Spinal cord (tissue), 10 donors: ENCODE results near the gene ZYG11A. TPM values are rescaled to one million over a fixed set of nuclear protein-coding genes. Genes with fewer than 3 reads are reported as not detected.
"Not testable (repeated sequence)": the region's sequence is repeated elsewhere in the genome, so short reads cannot be mapped to it uniquely, and the experiment has no call there.

ENCODE experiments used
- DNase-seq, 6 donors: peaks; one replicate each; pipeline versions ENCODE4 v3.0.0 to v3.0.0-alpha.2; 2013 to 2015; ENCODE audit warnings: low spot score in 6 of 6, low read depth in 4 of 6
- H3K27ac ChIP-seq: one replicate; pipeline ENCODE4 v1.5.1; 2013; ENCODE audit warnings: low read depth, low read length, control low read depth
- H3K27me3 ChIP-seq: one replicate; pipeline ENCODE4 v1.6.1; 2013; ENCODE audit warnings: low read length; ENCODE audit not compliant: control insufficient read depth, insufficient read depth
- H3K36me3 ChIP-seq: one replicate; pipeline ENCODE4 v1.6.1; 2013; ENCODE audit warnings: low read length; ENCODE audit not compliant: control insufficient read depth, insufficient read depth
- H3K4me1 ChIP-seq: one replicate; pipeline ENCODE4 v1.6.1; 2013; ENCODE audit warnings: low read length; ENCODE audit not compliant: control insufficient read depth, insufficient read depth
- H3K4me3 ChIP-seq: one replicate; pipeline ENCODE4 v1.5.1; 2013; ENCODE audit warnings: low read depth, low read length, control low read depth
- H3K9me3 ChIP-seq: one replicate; pipeline ENCODE4 v1.6.1; 2013; ENCODE audit warnings: low read length; ENCODE audit not compliant: control insufficient read depth, insufficient read depth
- WGBS: methylation state at CpG from one replicate; pipeline ENCODE4 v1.1.5; 2013; ENCODE audit warnings: missing lambda C conversion rate; ENCODE audit not compliant: insufficient coverage; 5-methylcytosine and 5-hydroxymethylcytosine counted together
- polyA plus RNA-seq, 2 donors: library from polyadenylated mRNA; unstranded; fragments of 120-200 nt; gene quantifications; one replicate each; pipeline ENCODE4 v1.2.1, GENCODE V29; 2013; ENCODE audit not compliant: insufficient read length in 2 of 2
- total RNA-seq, 2 donors: library from RNA; depleted of rRNA in 1 of 2; stranded (reverse); fragments of 120-200 nt in 1 of 2; fragments of >200 nt in 1 of 2; gene quantifications; one replicate each; pipeline versions ENCODE4 v1.2.3 to v1.2.4, GENCODE V29; 2013 to 2014
- donor health status: healthy.

ZYG11A gene
- total and polyA plus RNA-seq, 4 donors, result 0.06 to 0.59 (median 0.38) TPM

- no CpG with 5 or more reads among the region's 3 CpGs for WGBS
- Histone ChIP-seq H3K4me3 (no peak overlapping the region), H3K27me3 (peaks cover 3% of the 10 kb centered on the region), H3K36me3 (no peaks in the 10 kb centered on the region), H3K9me3 (no peaks in the 10 kb centered on the region), H3K27ac (no peak overlapping the region), H3K4me1 (no peaks in the 10 kb centered on the region)
- DNase-seq, result no peak
Observed at GRCh38 chr1:52836035-52836434, 6.5 kb upstream of the ZYG11A start.

- H3K4me3 ChIP-seq, H3K9me3 ChIP-seq, DNase-seq, H3K27ac ChIP-seq, H3K36me3 ChIP-seq: not testable (repeated sequence)
- 93% methylated on average over 8 of the region's 10 CpGs for WGBS
- Histone ChIP-seq H3K27me3 (peaks cover 30% of the 10 kb centered on the region), H3K4me1 (peaks cover 10% of the 10 kb centered on the region)
Observed at GRCh38 chr1:52839175-52839574, 3.4 kb upstream of the ZYG11A start.

GRCh38 chr1:52845119-52845518 is 2.6 kb downstream of the ZYG11A start:
- not testable (repeated sequence) for DNase-seq, H3K9me3 ChIP-seq, H3K36me3 ChIP-seq, H3K4me3 ChIP-seq, H3K27ac ChIP-seq
- Histone ChIP-seq H3K4me1 (peaks cover 10% of the 10 kb centered on the region), H3K27me3 (peaks cover 36% of the 10 kb centered on the region)
- WGBS, result 100% methylated on average over 5 of the region's 6 CpGs

- Histone ChIP-seq H3K27ac (no peak overlapping the region), H3K27me3 (peaks cover 12% of the 10 kb centered on the region), H3K9me3 (no peaks in the 10 kb centered on the region), H3K4me1 (peaks cover under 1% of the 10 kb centered on the region), H3K36me3 (no peaks in the 10 kb centered on the region), H3K4me3 (no peak overlapping the region)
- WGBS, result no CpG with 5 or more reads among the region's 5 CpGs
- DNase-seq, result no peak
Observed at GRCh38 chr1:52848423-52848822, 5.9 kb downstream of the ZYG11A start.

GRCh38 chr1:52850951-52851350 is 8.4 kb downstream of the ZYG11A start:
- Histone ChIP-seq H3K27ac (no peak overlapping the region), H3K27me3 (no peaks in the 10 kb centered on the region), H3K4me1 (no peaks in the 10 kb centered on the region), H3K4me3 (no peak overlapping the region), H3K9me3 (no peaks in the 10 kb centered on the region), H3K36me3 (no peaks in the 10 kb centered on the region)
- DNase-seq, result no peak
- WGBS, result 84% methylated on average over 4 of the region's 4 CpGs

- H3K36me3 ChIP-seq, result no peaks in the 10 kb centered on the region
- H3K4me3 ChIP-seq, result no peak overlapping the region
- no peaks in the 10 kb centered on the region for H3K9me3 ChIP-seq
- H3K4me1 ChIP-seq, result no peaks in the 10 kb centered on the region
- no peaks in the 10 kb centered on the region for H3K27me3 ChIP-seq
- no peak for DNase-seq
- WGBS, result no CpG with 5 or more reads among the region's 2 CpGs
- H3K27ac ChIP-seq, result no peak overlapping the region
Observed at GRCh38 chr1:52852854-52853253, 10.3 kb downstream of the ZYG11A start.

GRCh38 chr1:52855584-52855983 is 13.0 kb downstream of the ZYG11A start:
- Histone ChIP-seq H3K36me3 (no peaks in the 10 kb centered on the region), H3K9me3 (no peaks in the 10 kb centered on the region), H3K27ac (no peak overlapping the region), H3K27me3 (no peaks in the 10 kb centered on the region), H3K4me3 (no peak overlapping the region), H3K4me1 (no peaks in the 10 kb centered on the region)
- no CpG with 5 or more reads among the region's 4 CpGs for WGBS
- no peak for DNase-seq

GRCh38 chr1:52856026-52856425 is 13.5 kb downstream of the ZYG11A start:
- Histone ChIP-seq H3K36me3 (no peaks in the 10 kb centered on the region), H3K9me3 (no peaks in the 10 kb centered on the region), H3K4me3 (no peak overlapping the region), H3K4me1 (no peaks in the 10 kb centered on the region), H3K27ac (no peak overlapping the region), H3K27me3 (no peaks in the 10 kb centered on the region)
- no peak for DNase-seq
- WGBS, result no CpG with 5 or more reads among the region's 4 CpGs

- Histone ChIP-seq H3K4me1 (no peaks in the 10 kb centered on the region), H3K4me3 (no peak overlapping the region), H3K27ac (no peak overlapping the region), H3K27me3 (no peaks in the 10 kb centered on the region), H3K36me3 (no peaks in the 10 kb centered on the region), H3K9me3 (no peaks in the 10 kb centered on the region)
- DNase-seq, result no peak
- 100% methylated on average over 1 of the region's 4 CpGs for WGBS
Observed at GRCh38 chr1:52857443-52857842, 14.9 kb downstream of the ZYG11A start.

GRCh38 chr1:52862666-52863458 is 20.3 kb downstream of the ZYG11A start:
- Histone ChIP-seq H3K36me3 (no peaks in the 10 kb centered on the region), H3K4me3 (no peak overlapping the region), H3K27ac (no peak overlapping the region), H3K9me3 (no peaks in the 10 kb centered on the region), H3K27me3 (no peaks in the 10 kb centered on the region), H3K4me1 (no peaks in the 10 kb centered on the region)
- no CpG with 5 or more reads among the region's 2 CpGs for WGBS
- no peak for DNase-seq
